ENCODE results near the gene EPG5. TPM values are rescaled to one million over a fixed set of nuclear protein-coding genes. Genes with fewer than 3 reads are reported as not detected.

The EPG5 gene
- total RNA-seq, 1 experiment from 2014 or later = 16.1 TPM

- H3K27me3 ChIP-seq (ENCODE audit: insufficient read depth, low read length) = no peaks in the 10 kb centered on the region
- peaks cover 3 to 7% of the 10 kb centered on the region in 2 experiments; a peak in 4 of 5 replicates for H3K9me3 Mint-ChIP-seq
- WGBS (ENCODE audit: extremely low coverage, insufficient read length, low lambda C conversion rate) = no CpG with 5 or more reads among the region's 17 CpGs
- H3K27me3 Mint-ChIP-seq (ENCODE audit: low read depth) = no peaks in the 10 kb centered on the region
- no peak overlapping the region for H4K8ac ChIP-seq (replicated peaks; ENCODE audit: insufficient read length, low read depth, low read length)
- H3K79me1 ChIP-seq (ENCODE audit: insufficient read depth, low read depth, low read length, poor library complexity, severe bottlenecking) = no peaks in the 10 kb centered on the region
- no peaks in the 10 kb centered on the region for H3K4me1 ChIP-seq (ENCODE audit: insufficient read depth, low read length)
- peak; percentile 84 for DNase-seq
- peaks cover 16 to 41% (median 30%) of the 10 kb centered on the region in 3 experiments; a peak in 6 of 7 replicates for H3K36me3 Mint-ChIP-seq (ENCODE audit: insufficient read depth in 1 of 3, low read depth in 3 of 3)
- H3K18ac ChIP-seq (ENCODE audit: insufficient read length, low read depth, low read length) = no peak overlapping the region
- H4K20me1 ChIP-seq (ENCODE audit: control insufficient read depth, insufficient read depth, insufficient read length) = no peaks in the 10 kb centered on the region
- peaks cover 3 to 6% of the 10 kb centered on the region in 2 experiments; a peak in 3 of 4 replicates for H3K4me1 Mint-ChIP-seq
- H3K27ac ChIP-seq (ENCODE audit: insufficient read length, low read depth, low read length) = no peak overlapping the region
- H3K23ac ChIP-seq (ENCODE audit: insufficient read length, low read depth, low read length) = no peak overlapping the region
- no peak overlapping the region for H4K5ac ChIP-seq (ENCODE audit: insufficient read length, low read depth, low read length)
- no peak overlapping the region for H2BK15ac ChIP-seq (ENCODE audit: low read depth, low read length)
- H3K27ac Mint-ChIP-seq = peak overlapping the region in 1 of 3 experiments; percentile 54; a peak in 2 of 7 replicates
- H3T11ph ChIP-seq (ENCODE audit: low read length) = no peak overlapping the region
- no peak overlapping the region for H3K4me3 Mint-ChIP-seq
- no peak overlapping the region for H3K4ac ChIP-seq (ENCODE audit: low read depth, low read length)
- H3K56ac ChIP-seq (ENCODE audit: insufficient read length, low read depth, low read length) = no peak overlapping the region
- no peak overlapping the region for H2AK5ac ChIP-seq (ENCODE audit: insufficient read length, low read length)
- peak; percentile 100 for TF ChIP-seq CTCF (conservative IDR thresholded peaks at IDR 0.05)
- no peak overlapping the region for H4K91ac ChIP-seq (ENCODE audit: insufficient read length, low read depth, low read length)
- no peak overlapping the region for H2BK5ac ChIP-seq (ENCODE audit: insufficient read length, low read length)
- H3K4me2 ChIP-seq (ENCODE audit: insufficient read depth, insufficient read length, low read length) = no peak overlapping the region
- H2BK120ac ChIP-seq (ENCODE audit: low read depth, low read length, poor library complexity, severe bottlenecking) = no peak overlapping the region
- no peak overlapping the region for H3K9ac ChIP-seq (ENCODE audit: extremely low read depth, insufficient read length, low read length)
- no peak overlapping the region for H2AFZ ChIP-seq (ENCODE audit: low read length)
- H3K23me2 ChIP-seq (ENCODE audit: insufficient read length, low read depth, low read length, poor library complexity, severe bottlenecking) = no peaks in the 10 kb centered on the region
- H3K9me3 ChIP-seq (ENCODE audit: control insufficient read depth, low read depth, low read length) = no peaks in the 10 kb centered on the region
- H3K14ac ChIP-seq (ENCODE audit: insufficient read depth, low read length) = no peak overlapping the region
- H3K79me2 ChIP-seq (ENCODE audit: insufficient read depth, low read length) = no peaks in the 10 kb centered on the region
- H2BK12ac ChIP-seq (ENCODE audit: insufficient read length, low read depth, low read length) = no peak overlapping the region
- no peak overlapping the region for H2BK20ac ChIP-seq (ENCODE audit: low read depth, low read length, poor library complexity, severe bottlenecking)
Measured at GRCh38 chr18:45879681-45880655, 87.2 kb downstream of the EPG5 start.
